Ovary (tissue), 3 donors: ENCODE data around the gene CD36.

Experiments
- CTCF ChIP-seq, 3 donors: fragments of 450-650 bp in 2 of 3; fragments of 200-600 bp in 1 of 3; IDR thresholded peaks; one replicate each; pipeline versions ENCODE4 v1.5.1 to v1.8.0; 2016 to 2022; ENCODE audit warnings: antibody characterized with exemption in 3 of 3, mild to moderate bottlenecking in 1 of 3
- POLR2A ChIP-seq: fragments of 450-650 bp; IDR thresholded peaks from one replicate; pipeline ENCODE4 v1.6.1; 2017; ENCODE audit warnings: antibody characterized with exemption, mild to moderate bottlenecking, moderate library complexity
- donor health status: DM: no; HTN: no; CAD: no.

- TF ChIP-seq CTCF (IDR thresholded peaks at IDR 0.05) (no peak), POLR2A (no peak)
Measured at GRCh38 chr7:80662252-80662651, 23.8 kb downstream of the CD36 start.
